B cell (primary cell): ENCODE measurements around the gene CCL13. TPM values are rescaled to one million over a fixed set of nuclear protein-coding genes. Genes with fewer than 3 reads are reported as not detected.

Experiments
- ATAC-seq: fragments of 200-7000 bp; cut with Tn5 transposase; one replicate; pipeline ENCODE4 v1.10.0; 2021; ENCODE audit warnings: low read depth, mild to moderate bottlenecking, moderate number of reproducible peaks, moderate library complexity
- CTCF ChIA-PET: fragments of 350-600 bp; sonication (Branson Sonifier 250); formaldehyde crosslinking; loops from one replicate; lab custom pipeline; 2021; ENCODE audit warnings: antibody characterized with exemption, inconsistent platforms; lab: Charles Lee
- POLR2A ChIA-PET: fragments of 350-600 bp; sonication (Branson Sonifier 250); formaldehyde crosslinking; loops from one replicate; lab custom pipeline; 2021; ENCODE audit warnings: antibody characterized with exemption; lab: Charles Lee
- DNase-seq: peaks from one replicate; pipeline ENCODE4 v3.0.0; 2013
- H2AFZ ChIP-seq: 2 replicates; pipeline ENCODE4 v1.6.1; 2012; ENCODE audit warnings: mild to moderate bottlenecking, low read depth, low read length; ENCODE audit not compliant: insufficient read depth, poor library complexity, severe bottlenecking
- H3K27ac ChIP-seq, 2 donors: 1 replicate in 1 of 2; 2 replicates in 1 of 2; pipeline ENCODE4 v1.5.1; 2012 to 2013; ENCODE audit warnings: low read length in 2 of 2, mild to moderate bottlenecking in 2 of 2, moderate library complexity in 1 of 2
- H3K27me3 ChIP-seq, 4 experiments: fragments of 200-600 bp in 1 of 4; sonication (generic) in 1 of 4; replicated peaks in 1 of 4; 1 replicate in 2 of 4; 2 replicates in 2 of 4; pipeline versions ENCODE4 v1.6.1 to v1.7.0; 2013 to 2016; ENCODE audit warnings: low read length in 3 of 4, mild to moderate bottlenecking in 2 of 4, mixed read lengths in 1 of 4, moderate library complexity in 1 of 4; ENCODE audit not compliant: insufficient read depth in 4 of 4, control insufficient read depth in 3 of 4; ENCODE audit errors: control extremely low read depth in 1 of 4
- H3K36me3 ChIP-seq, 2 experiments: replicated peaks in 1 of 2; 1 replicate in 1 of 2; 2 replicates in 1 of 2; pipeline versions ENCODE4 v1.6.1 to v1.7.1; 2013; ENCODE audit warnings: low read length in 1 of 2; ENCODE audit not compliant: insufficient read depth in 2 of 2, control insufficient read depth in 1 of 2; ENCODE audit errors: control extremely low read depth in 1 of 2, extremely low read depth in 1 of 2
- H3K4me1 ChIP-seq, 2 donors: fragments of 200-600 bp in 1 of 2; sonication (generic) in 1 of 2; 1 replicate in 1 of 2; 2 replicates in 1 of 2; pipeline versions ENCODE4 v1.5.1 to v1.6.1; 2013 to 2017; ENCODE audit warnings: low read length in 2 of 2; ENCODE audit not compliant: control insufficient read depth in 2 of 2, insufficient read depth in 2 of 2
- H3K4me2 ChIP-seq: replicated peaks from 2 replicates; pipeline ENCODE3; 2012; ENCODE audit warnings: mild to moderate bottlenecking, low read depth, low read length; ENCODE audit not compliant: poor library complexity, severe bottlenecking
- H3K4me3 ChIP-seq, 5 experiments: fragments of 200-600 bp in 1 of 5; sonication (generic) in 1 of 5; 1 replicate in 3 of 5; 2 replicates in 2 of 5; pipeline versions ENCODE4 v1.5.1 to v1.7.0; 2011 to 2016; ENCODE audit warnings: low read length in 4 of 5, mild to moderate bottlenecking in 4 of 5, low read depth in 2 of 5, control low read depth in 1 of 5, moderate library complexity in 1 of 5; ENCODE audit not compliant: insufficient read depth in 1 of 5; ENCODE audit errors: control extremely low read depth in 1 of 5, extremely low read depth in 1 of 5
- H3K79me2 ChIP-seq: fragments of 200-600 bp; sonication (generic); one replicate; pipeline ENCODE4 v1.6.0; 2016; ENCODE audit warnings: low read length; ENCODE audit not compliant: control insufficient read depth, insufficient read depth
- H3K9ac ChIP-seq: fragments of 200-600 bp; sonication (generic); 2 replicates; pipeline ENCODE4 v1.6.1; 2017; ENCODE audit warnings: mild to moderate bottlenecking, low read length, moderate library complexity
- H3K9me3 ChIP-seq, 3 donors: one replicate each; pipeline versions ENCODE4 v1.6.1 to v1.7.1; 2013; ENCODE audit warnings: low read length in 2 of 3; ENCODE audit not compliant: control insufficient read depth in 2 of 3, insufficient read depth in 1 of 3; ENCODE audit errors: control extremely low read depth in 1 of 3
- H4K20me1 ChIP-seq: 2 replicates; pipeline ENCODE4 v1.6.0; 2012; ENCODE audit warnings: mild to moderate bottlenecking, low read length; ENCODE audit not compliant: insufficient read depth, control insufficient read depth, poor library complexity, severe bottlenecking
- H3K27ac Mint-ChIP-seq: one replicate; pipeline ENCODE4 v1.8.0; 2021; ENCODE audit warnings: mixed read lengths
- H3K27me3 Mint-ChIP-seq: one replicate; pipeline ENCODE4 v1.8.0; 2021; ENCODE audit warnings: mixed read lengths
- H3K4me1 Mint-ChIP-seq: one replicate; pipeline ENCODE4 v1.8.0; 2021; ENCODE audit warnings: mixed read lengths
- H3K4me3 Mint-ChIP-seq: one replicate; pipeline ENCODE4 v1.8.0; 2021; ENCODE audit warnings: mixed read lengths
- H3K9me3 Mint-ChIP-seq: one replicate; pipeline ENCODE4 v1.8.0; 2022; ENCODE audit warnings: mixed read lengths; ENCODE audit not compliant: insufficient read depth
- EZH2 ChIP-seq: IDR thresholded peaks from 2 replicates; pipeline ENCODE4 v1.6.1; 2012; ENCODE audit warnings: borderline replicate concordance, low read depth, mild to moderate bottlenecking, moderate library complexity, low read length; ENCODE audit not compliant: insufficient read depth, poor library complexity, severe bottlenecking
- WGBS: methylation state at CpG from one replicate; pipeline ENCODE4 v1.1.5; 2013; ENCODE audit warnings: missing lambda C conversion rate; ENCODE audit not compliant: insufficient coverage; 5-methylcytosine and 5-hydroxymethylcytosine counted together
- intact Hi-C: fragments of 100-400 bp; cut with micrococcal nuclease; formaldehyde crosslinking; loops from one replicate; pipeline ENCODE4 v1.10.0; 2022
- polyA plus RNA-seq: library from polyadenylated mRNA; depleted of rRNA; stranded (reverse); fragments of >200 nt; gene quantifications from 2 replicates; pipeline ENCODE4 v1.2.3, GENCODE V29; 2012
- total RNA-seq, 2 donors: library from RNA; stranded (reverse); fragments of 120-200 nt in 1 of 2; gene quantifications; 1 replicate in 1 of 2; 2 replicates in 1 of 2; pipeline versions ENCODE4 v1.2.3 to v1.2.4, GENCODE V29; 2013 to 2022
- TF ChIP-seq, protein P1 (sequence below): fragments of 200-600 bp; IDR thresholded peaks from one replicate; pipeline ENCODE4 v1.8.0; 2022; ENCODE audit warnings: antibody characterized with exemption, mild to moderate bottlenecking

Gene CCL13
- total and polyA plus RNA-seq, 2 donors (not counting 1 experiment from before 2014, with no cell fraction given) = not detected

DNA sequence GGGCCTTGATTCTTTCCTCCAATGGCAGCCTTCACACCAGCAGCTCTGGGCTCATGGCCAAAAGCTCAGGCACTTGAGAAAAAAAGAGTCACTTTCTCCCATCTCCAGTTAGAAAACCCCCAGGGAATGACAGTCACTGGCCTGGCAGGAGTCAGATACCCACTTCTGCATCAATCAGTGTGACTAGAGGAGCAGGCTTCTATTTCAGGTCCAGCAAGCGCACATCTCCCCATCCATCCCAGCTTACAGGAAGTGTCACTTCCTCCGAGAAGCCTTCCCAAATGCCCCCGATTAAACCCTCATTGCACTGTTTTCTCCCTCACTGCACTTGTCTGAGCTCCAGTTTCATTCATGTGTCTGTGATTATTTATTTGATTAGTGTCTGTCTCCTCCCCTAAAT is 37.1 kb downstream of the CCL13 start:
- TF ChIP-seq EZH2 = no peak
- TF ChIP-seq, protein P1, sequence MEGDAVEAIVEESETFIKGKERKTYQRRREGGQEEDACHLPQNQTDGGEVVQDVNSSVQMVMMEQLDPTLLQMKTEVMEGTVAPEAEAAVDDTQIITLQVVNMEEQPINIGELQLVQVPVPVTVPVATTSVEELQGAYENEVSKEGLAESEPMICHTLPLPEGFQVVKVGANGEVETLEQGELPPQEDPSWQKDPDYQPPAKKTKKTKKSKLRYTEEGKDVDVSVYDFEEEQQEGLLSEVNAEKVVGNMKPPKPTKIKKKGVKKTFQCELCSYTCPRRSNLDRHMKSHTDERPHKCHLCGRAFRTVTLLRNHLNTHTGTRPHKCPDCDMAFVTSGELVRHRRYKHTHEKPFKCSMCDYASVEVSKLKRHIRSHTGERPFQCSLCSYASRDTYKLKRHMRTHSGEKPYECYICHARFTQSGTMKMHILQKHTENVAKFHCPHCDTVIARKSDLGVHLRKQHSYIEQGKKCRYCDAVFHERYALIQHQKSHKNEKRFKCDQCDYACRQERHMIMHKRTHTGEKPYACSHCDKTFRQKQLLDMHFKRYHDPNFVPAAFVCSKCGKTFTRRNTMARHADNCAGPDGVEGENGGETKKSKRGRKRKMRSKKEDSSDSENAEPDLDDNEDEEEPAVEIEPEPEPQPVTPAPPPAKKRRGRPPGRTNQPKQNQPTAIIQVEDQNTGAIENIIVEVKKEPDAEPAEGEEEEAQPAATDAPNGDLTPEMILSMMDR = no peak
- CTCF ChIA-PET = interaction anchor here (1.4 kb wide), 1 partner anchor 11 kb away, joined by 3 read pairs; no protein-coding TSS in a partner anchor
- Histone ChIP-seq H3K4me2 (no peak overlapping the region), H3K9me3 (no peaks in the 10 kb centered on the region), H3K4me3 (no peak overlapping the region), H3K27ac (no peak overlapping the region), H3K36me3 (no peaks in the 10 kb centered on the region), H2AFZ (no peak overlapping the region), H4K20me1 (no peaks in the 10 kb centered on the region), H3K4me1 (peaks cover 4 to 11% of the 10 kb centered on the region in 2 donors), H3K79me2 (no peaks in the 10 kb centered on the region), H3K27me3 (peaks cover 0 to 4% (median 0%) of the 10 kb centered on the region in 4 experiments), H3K9ac (no peak overlapping the region)
- H3K4me3 Mint-ChIP-seq = no peak overlapping the region
- H3K27ac Mint-ChIP-seq = no peak overlapping the region
- intact Hi-C loops = no loop called here
- no peak for DNase-seq
- H3K4me1 Mint-ChIP-seq = peaks cover 10% of the 10 kb centered on the region
- H3K27me3 Mint-ChIP-seq = no peaks in the 10 kb centered on the region
- no peak for ATAC-seq
- POLR2A ChIA-PET = no interaction called here
- no CpG with 5 or more reads among the region's 3 CpGs for WGBS
- H3K9me3 Mint-ChIP-seq = no peaks in the 10 kb centered on the region

DNA sequence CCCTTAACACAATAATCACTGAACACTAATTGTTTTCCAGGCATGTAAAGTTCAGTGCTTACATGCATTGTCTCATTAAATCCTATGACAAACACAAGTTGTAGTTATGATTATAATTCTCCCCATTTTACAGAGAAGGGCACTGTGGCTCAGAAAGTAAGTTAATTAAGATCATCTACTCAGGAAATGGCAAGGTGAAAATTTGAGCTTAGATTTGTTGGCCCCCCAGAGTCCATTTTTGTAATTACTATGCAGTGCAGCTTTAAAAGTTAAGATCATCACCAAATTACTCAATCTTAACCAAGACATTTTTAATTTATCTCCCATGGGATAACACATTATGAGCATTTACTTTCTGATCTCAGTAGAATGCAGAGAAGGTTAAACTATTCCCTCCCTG is 41.0 kb downstream of the CCL13 start:
- intact Hi-C loops = no loop called here
- H3K9me3 ChIP-seq = no peaks in the 10 kb centered on the region
- peaks cover 25 to 27% of the 10 kb centered on the region in 2 donors for H3K4me1 ChIP-seq
- TF ChIP-seq, protein P1 = no peak
- no peak for TF ChIP-seq EZH2
- DNase-seq = no peak
- no peaks in the 10 kb centered on the region for H3K79me2 ChIP-seq
- peaks cover 30% of the 10 kb centered on the region for H3K4me1 Mint-ChIP-seq
- no peak overlapping the region for H3K4me3 ChIP-seq
- H3K27me3 Mint-ChIP-seq = no peaks in the 10 kb centered on the region
- ChIA-PET POLR2A (no interaction called here), CTCF (interaction anchor here (0.6 to 2.4 kb wide), 4 partner anchors 14 to 196 kb away, joined by 4 to 8 read pairs (median 5); no protein-coding TSS in a partner anchor)
- no peak for ATAC-seq
- H4K20me1 ChIP-seq = no peaks in the 10 kb centered on the region
- no peak overlapping the region for H3K4me2 ChIP-seq
- H3K27me3 ChIP-seq = no peaks in the 10 kb centered on the region
- no peak overlapping the region for H3K4me3 Mint-ChIP-seq
- H2AFZ ChIP-seq = no peak overlapping the region
- H3K9ac ChIP-seq = no peak overlapping the region
- no peaks in the 10 kb centered on the region for H3K9me3 Mint-ChIP-seq
- no peak overlapping the region for H3K27ac ChIP-seq
- H3K27ac Mint-ChIP-seq = no peak overlapping the region
- no peaks in the 10 kb centered on the region for H3K36me3 ChIP-seq
